GM19455 (cell line): ENCODE measurements around the gene CBLC.

Experiments
- ATAC-seq: cut with Tn5 transposase; IDR thresholded peaks from one replicate; pipeline ENCODE4 v1.9.1; 2021; ENCODE audit not compliant: unreplicated experiment

Gene CBLC

DNA sequence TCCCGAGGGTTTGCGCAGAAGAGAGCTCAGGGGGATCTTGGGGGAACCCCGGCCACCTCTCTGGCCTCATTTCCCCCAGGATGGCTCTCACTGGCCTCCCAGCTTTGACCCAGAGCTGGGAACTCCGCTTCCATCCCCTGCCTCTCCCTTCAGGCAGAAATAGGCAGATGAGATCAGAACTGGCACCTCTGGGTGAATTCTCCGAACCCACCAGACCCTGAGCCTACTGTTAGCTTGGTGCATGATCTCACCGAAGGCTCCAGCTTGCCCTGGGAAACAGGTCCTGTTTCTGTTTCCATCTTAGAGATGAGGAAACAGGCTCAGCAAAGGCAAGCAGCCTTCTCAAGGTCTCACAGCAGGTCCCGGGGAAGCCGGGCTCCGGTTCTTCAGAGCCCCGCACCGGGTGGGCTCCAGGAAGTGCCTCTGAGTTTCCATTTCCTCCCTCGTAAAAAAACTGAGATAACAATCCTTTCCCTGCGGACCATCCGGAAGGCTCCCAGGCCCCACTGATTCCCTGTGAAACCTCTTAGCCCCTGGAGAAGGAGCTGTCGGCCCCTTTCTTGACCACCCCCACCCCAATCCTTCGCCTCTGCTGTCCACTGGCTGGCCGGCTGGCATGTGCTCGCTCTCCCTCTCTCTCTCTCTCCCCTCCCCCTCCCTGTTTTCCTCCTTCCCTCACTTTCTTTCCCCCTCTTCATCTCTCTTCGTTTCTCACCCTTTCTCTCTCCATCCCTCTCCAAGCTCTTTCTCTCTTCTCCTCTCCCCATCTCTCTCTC lies 70.5 kb downstream of the CBLC start:
- no peak for ATAC-seq

DNA sequence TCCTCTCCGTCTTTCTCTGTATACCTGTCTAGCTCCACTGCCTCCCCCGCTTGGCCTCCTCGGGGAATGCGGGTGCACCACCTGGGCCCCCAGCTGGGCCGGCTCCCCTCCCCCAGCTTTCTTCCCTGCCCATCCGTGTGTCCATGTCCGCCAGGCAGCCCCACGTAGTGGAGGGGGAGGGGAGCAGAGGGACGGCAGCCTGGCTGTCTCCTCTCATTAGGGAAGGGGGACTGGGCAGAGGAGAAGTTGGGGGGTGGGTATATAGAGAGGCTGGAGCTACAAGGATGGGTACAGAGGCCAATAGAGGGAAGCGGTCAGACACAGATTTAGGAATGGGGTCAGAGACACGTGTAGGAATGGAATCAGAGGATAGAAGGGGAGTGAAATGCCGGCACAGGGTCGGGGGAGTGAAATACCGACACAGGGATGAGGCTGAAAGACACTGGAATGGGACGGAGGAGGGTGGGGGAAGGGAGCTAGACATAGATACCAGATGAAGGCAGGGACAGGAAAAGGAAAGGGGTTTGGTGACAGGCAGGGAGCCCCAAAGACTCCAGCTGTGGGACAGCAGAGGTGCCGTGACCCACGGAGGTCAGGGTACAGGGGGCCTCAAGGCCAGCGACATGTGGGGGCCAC lies 71.2 kb downstream of the CBLC start:
- ATAC-seq = no peak
